ENCODE data around the gene PDE4B. TPM values are rescaled to one million over a fixed set of nuclear protein-coding genes. Genes with fewer than 3 reads are reported as not detected.

Gene PDE4B
- total RNA-seq, 1 donor from 2014 or later = 7.2 TPM

GRCh38 chr1:65827346-65827745 is 34.7 kb downstream of the PDE4B start:
- Mint-ChIP-seq H3K9me3 (ENCODE audit: unreplicated experiment) (peaks cover 5% of the 10 kb centered on the region), H3K4me3 (ENCODE audit: unreplicated experiment) (no peak overlapping the region), H3K27me3 (ENCODE audit: unreplicated experiment) (no peaks in the 10 kb centered on the region), H3K4me1 (ENCODE audit: low read depth, unreplicated experiment) (no peaks in the 10 kb centered on the region), H3K27ac (ENCODE audit: unreplicated experiment) (no peak overlapping the region), H3K36me3 (ENCODE audit: unreplicated experiment) (no peaks in the 10 kb centered on the region)
- no peak for DNase-seq
- TF ChIP-seq CTCF (IDR thresholded peaks at IDR 0.05; ENCODE audit: partially characterized antibody, unreplicated experiment) = no peak

GRCh38 chr1:65830306-65830705 is 37.6 kb downstream of the PDE4B start:
- H3K36me3 Mint-ChIP-seq (ENCODE audit: unreplicated experiment) = no peaks in the 10 kb centered on the region
- no peaks in the 10 kb centered on the region for H3K27me3 Mint-ChIP-seq (ENCODE audit: unreplicated experiment)
- H3K4me1 Mint-ChIP-seq (ENCODE audit: low read depth, unreplicated experiment) = no peaks in the 10 kb centered on the region
- no peak for DNase-seq
- H3K4me3 Mint-ChIP-seq (ENCODE audit: unreplicated experiment) = no peak overlapping the region
- no peak overlapping the region for H3K27ac Mint-ChIP-seq (ENCODE audit: unreplicated experiment)
- TF ChIP-seq CTCF (IDR thresholded peaks at IDR 0.05; ENCODE audit: partially characterized antibody, unreplicated experiment) = no peak
- H3K9me3 Mint-ChIP-seq (ENCODE audit: unreplicated experiment) = peaks cover 2% of the 10 kb centered on the region

GRCh38 chr1:65832296-65832695 is 39.6 kb downstream of the PDE4B start:
- no peak overlapping the region for H3K27ac Mint-ChIP-seq (ENCODE audit: unreplicated experiment)

GRCh38 chr1:65836686-65837085 is 44.0 kb downstream of the PDE4B start:
- DNase-seq = no peak
- no peak for TF ChIP-seq CTCF (IDR thresholded peaks at IDR 0.05; ENCODE audit: partially characterized antibody, unreplicated experiment)
- no peak overlapping the region for H3K27ac Mint-ChIP-seq (ENCODE audit: unreplicated experiment)
- H3K27me3 Mint-ChIP-seq (ENCODE audit: unreplicated experiment) = no peaks in the 10 kb centered on the region
- H3K4me1 Mint-ChIP-seq (ENCODE audit: low read depth, unreplicated experiment) = no peaks in the 10 kb centered on the region
- no peak overlapping the region for H3K4me3 Mint-ChIP-seq (ENCODE audit: unreplicated experiment)
- no peaks in the 10 kb centered on the region for H3K9me3 Mint-ChIP-seq (ENCODE audit: unreplicated experiment)
- no peaks in the 10 kb centered on the region for H3K36me3 Mint-ChIP-seq (ENCODE audit: unreplicated experiment)

More at GRCh38 chr1:65832296-65832695, 39.6 kb downstream of the PDE4B start:
- no peak for TF ChIP-seq CTCF (IDR thresholded peaks at IDR 0.05; ENCODE audit: partially characterized antibody, unreplicated experiment)
- Mint-ChIP-seq H3K27me3 (ENCODE audit: unreplicated experiment) (no peaks in the 10 kb centered on the region), H3K36me3 (ENCODE audit: unreplicated experiment) (no peaks in the 10 kb centered on the region), H3K9me3 (ENCODE audit: unreplicated experiment) (no peaks in the 10 kb centered on the region), H3K4me3 (ENCODE audit: unreplicated experiment) (no peak overlapping the region), H3K4me1 (ENCODE audit: low read depth, unreplicated experiment) (no peaks in the 10 kb centered on the region)
- DNase-seq = no peak

- no peak for TF ChIP-seq CTCF (IDR thresholded peaks at IDR 0.05; ENCODE audit: partially characterized antibody, unreplicated experiment)
- H3K27me3 Mint-ChIP-seq (ENCODE audit: unreplicated experiment) = no peaks in the 10 kb centered on the region
- DNase-seq = no peak
- peaks cover 2% of the 10 kb centered on the region for H3K4me1 Mint-ChIP-seq (ENCODE audit: low read depth, unreplicated experiment)
- no peaks in the 10 kb centered on the region for H3K9me3 Mint-ChIP-seq (ENCODE audit: unreplicated experiment)
- H3K27ac Mint-ChIP-seq (ENCODE audit: unreplicated experiment) = no peak overlapping the region
- no peaks in the 10 kb centered on the region for H3K36me3 Mint-ChIP-seq (ENCODE audit: unreplicated experiment)
- no peak overlapping the region for H3K4me3 Mint-ChIP-seq (ENCODE audit: unreplicated experiment)
These were observed 48.0 kb downstream of the PDE4B start for GRCh38 chr1:65840683-65841082.

All from glutamatergic neuron (in vitro differentiated cells).